Mesodermal cell (in vitro differentiated cells): ENCODE data around the gene PDXP.
"Not testable (repeated sequence)": the region's sequence is repeated elsewhere in the genome, so short reads cannot be mapped to it uniquely, and the experiment has no call there.

Experiments
- H3K27ac ChIP-seq: 2 replicates; pipeline ENCODE4 v1.7.0; 2013; ENCODE audit warnings: mild to moderate bottlenecking, low read depth, low read length, moderate library complexity; ENCODE audit not compliant: severe bottlenecking
- H3K36me3 ChIP-seq: 2 replicates; pipeline ENCODE4 v1.7.1; 2013; ENCODE audit warnings: mild to moderate bottlenecking, low read length, moderate library complexity; ENCODE audit not compliant: control insufficient read depth, insufficient read depth
- H3K4me1 ChIP-seq: one replicate; pipeline ENCODE4 v1.7.1; 2013; ENCODE audit warnings: mild to moderate bottlenecking, low read length; ENCODE audit not compliant: insufficient read depth, control insufficient read depth, poor library complexity, severe bottlenecking
- H3K4me3 ChIP-seq: 2 replicates; pipeline ENCODE4 v1.7.0; 2013; ENCODE audit warnings: low read length, control low read depth, mild to moderate bottlenecking; ENCODE audit not compliant: insufficient read depth, poor library complexity, severe bottlenecking; ENCODE audit errors: extremely low read depth
- H3K9me3 ChIP-seq: 2 replicates; pipeline ENCODE4 v1.7.1; 2013; ENCODE audit warnings: mild to moderate bottlenecking, low read length, moderate library complexity; ENCODE audit not compliant: control insufficient read depth
- WGBS, 2 experiments: methylation state at CpG; one replicate each; pipeline ENCODE4 v1.1.5; 2013; ENCODE audit warnings: missing lambda C conversion rate in 2 of 2; ENCODE audit not compliant: insufficient coverage in 2 of 2; 5-methylcytosine and 5-hydroxymethylcytosine counted together

PDXP gene

DNA sequence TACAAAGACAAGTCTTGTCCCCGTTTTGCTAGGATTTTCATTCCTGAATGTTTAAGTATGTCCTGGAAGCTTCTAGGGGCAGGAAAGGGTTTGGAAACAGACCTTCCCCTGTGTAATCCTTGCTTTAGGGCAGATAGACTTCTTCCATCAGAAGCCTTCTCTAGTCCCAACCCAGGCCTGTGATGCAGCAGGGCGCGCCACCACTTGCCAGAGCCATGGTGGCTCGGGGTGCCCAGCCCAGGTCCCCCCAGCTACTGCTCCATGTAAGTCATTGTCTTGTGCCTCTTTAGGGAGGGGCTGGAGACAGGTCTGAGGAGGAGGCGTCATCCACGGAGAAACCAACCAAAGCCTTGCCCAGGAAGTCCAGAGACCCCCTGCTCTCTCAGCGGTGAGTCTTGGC is 31.9 kb downstream of the PDXP start:
- 97 to 100% methylated on average over 4 of the region's 7 CpGs for WGBS, 2 experiments
- Histone ChIP-seq H3K27ac (no peak overlapping the region), H3K36me3 (peaks cover 47% of the 10 kb centered on the region), H3K9me3 (no peaks in the 10 kb centered on the region), H3K4me1 (no peaks in the 10 kb centered on the region), H3K4me3 (no peak overlapping the region)

- Histone ChIP-seq H3K27ac (no peak overlapping the region), H3K36me3 (peaks cover 47% of the 10 kb centered on the region), H3K4me1 (no peaks in the 10 kb centered on the region), H3K4me3 (no peak overlapping the region), H3K9me3 (no peaks in the 10 kb centered on the region)
- WGBS, 2 experiments, result 95% methylated on average over 15 to 16 of the region's 18 CpGs
These were observed 32.5 kb downstream of the PDXP start for GRCh38 chr22:37690901-37691504.

DNA sequence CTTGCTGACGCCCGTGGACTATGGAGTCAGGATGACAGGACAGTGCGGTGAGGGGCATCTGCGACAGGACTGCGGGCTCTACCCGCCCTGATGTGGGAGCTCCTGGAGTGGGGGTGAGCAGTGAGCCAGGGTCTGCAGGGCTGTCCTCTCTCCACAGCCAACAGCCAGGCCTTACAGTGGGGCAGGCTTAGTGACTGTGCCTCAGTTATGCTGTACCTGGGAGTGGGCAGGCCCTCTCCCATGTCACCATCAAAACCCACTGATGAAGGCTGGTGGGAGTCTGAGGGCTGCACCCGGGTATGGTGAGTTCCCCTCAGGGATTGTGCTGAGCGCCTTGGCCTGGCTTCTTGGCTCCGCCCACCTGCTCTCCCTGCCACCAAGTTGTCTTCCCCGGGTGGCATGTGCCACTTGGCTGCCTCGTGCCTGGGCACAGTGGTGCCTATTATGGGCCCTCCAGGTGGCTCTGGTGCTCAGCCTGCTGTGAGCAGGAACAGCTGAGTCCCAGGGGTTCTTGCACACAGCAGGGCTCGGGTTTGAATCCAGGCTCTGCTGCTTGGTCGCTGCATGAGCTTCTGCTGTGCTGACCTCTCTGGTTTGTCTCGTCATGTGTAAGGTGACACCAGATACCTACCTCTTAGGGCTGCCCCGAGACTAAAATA is 34.2 kb downstream of the PDXP start:
- H3K4me1 ChIP-seq, result no peaks in the 10 kb centered on the region
- no peak overlapping the region for H3K27ac ChIP-seq
- no peak overlapping the region for H3K4me3 ChIP-seq
- WGBS, 2 experiments, result 97 to 99% methylated on average over 14 of the region's 15 CpGs
- peaks cover 45% of the 10 kb centered on the region for H3K36me3 ChIP-seq
- no peaks in the 10 kb centered on the region for H3K9me3 ChIP-seq

DNA sequence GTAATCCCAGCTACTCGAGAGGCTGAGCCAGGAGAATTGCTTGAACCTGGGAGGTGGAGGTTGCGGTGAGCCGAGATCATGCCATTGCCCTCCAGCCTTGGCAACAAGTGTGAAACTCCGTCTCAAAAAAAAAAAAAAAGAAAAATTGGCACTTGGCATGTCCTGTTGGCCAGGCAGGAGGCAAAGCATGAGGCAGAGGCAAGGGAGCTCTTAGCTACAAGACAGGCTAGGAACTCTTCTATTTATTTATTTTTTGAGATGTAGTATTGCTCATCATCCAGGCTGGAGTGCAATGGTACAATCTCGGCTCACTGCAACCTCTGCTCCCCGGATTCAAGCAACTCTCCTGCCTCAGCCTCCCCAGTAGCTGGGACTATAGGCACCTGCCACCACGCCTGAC is 35.6 kb downstream of the PDXP start:
- peaks cover 35% of the 10 kb centered on the region for H3K36me3 ChIP-seq
- not testable (repeated sequence) for H3K4me1 ChIP-seq, H3K9me3 ChIP-seq, H3K4me3 ChIP-seq, H3K27ac ChIP-seq
- WGBS, 2 experiments, result 94 to 97% methylated on average over 4 to 5 of the region's 7 CpGs

DNA sequence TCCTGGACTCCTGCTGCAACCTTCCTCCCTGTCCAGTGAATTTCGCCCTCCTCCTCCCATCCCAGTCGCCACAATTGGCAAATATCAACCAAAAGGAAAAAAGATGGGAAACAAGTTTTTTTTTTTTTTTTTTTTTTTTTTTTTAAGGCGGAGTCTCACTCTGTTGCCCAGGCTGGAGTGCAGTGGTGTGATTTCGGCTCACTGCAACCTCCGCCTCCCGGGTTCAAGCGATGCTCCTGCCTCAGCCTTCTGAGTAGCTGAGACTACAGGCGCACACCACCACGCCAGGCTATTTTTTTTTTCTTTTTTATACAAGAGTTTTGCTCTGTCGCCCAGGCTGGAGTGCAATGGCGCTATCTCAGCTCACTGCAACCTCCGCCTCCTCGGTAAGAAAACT is 37.7 kb downstream of the PDXP start:
- Histone ChIP-seq H3K27ac (peak overlapping the region; percentile 66), H3K36me3 (peaks cover 34% of the 10 kb centered on the region)
- H3K4me3 ChIP-seq, H3K9me3 ChIP-seq, H3K4me1 ChIP-seq: not testable (repeated sequence)
- WGBS, 2 experiments, result 22 to 35% methylated on average over 8 to 11 of the region's 13 CpGs

DNA sequence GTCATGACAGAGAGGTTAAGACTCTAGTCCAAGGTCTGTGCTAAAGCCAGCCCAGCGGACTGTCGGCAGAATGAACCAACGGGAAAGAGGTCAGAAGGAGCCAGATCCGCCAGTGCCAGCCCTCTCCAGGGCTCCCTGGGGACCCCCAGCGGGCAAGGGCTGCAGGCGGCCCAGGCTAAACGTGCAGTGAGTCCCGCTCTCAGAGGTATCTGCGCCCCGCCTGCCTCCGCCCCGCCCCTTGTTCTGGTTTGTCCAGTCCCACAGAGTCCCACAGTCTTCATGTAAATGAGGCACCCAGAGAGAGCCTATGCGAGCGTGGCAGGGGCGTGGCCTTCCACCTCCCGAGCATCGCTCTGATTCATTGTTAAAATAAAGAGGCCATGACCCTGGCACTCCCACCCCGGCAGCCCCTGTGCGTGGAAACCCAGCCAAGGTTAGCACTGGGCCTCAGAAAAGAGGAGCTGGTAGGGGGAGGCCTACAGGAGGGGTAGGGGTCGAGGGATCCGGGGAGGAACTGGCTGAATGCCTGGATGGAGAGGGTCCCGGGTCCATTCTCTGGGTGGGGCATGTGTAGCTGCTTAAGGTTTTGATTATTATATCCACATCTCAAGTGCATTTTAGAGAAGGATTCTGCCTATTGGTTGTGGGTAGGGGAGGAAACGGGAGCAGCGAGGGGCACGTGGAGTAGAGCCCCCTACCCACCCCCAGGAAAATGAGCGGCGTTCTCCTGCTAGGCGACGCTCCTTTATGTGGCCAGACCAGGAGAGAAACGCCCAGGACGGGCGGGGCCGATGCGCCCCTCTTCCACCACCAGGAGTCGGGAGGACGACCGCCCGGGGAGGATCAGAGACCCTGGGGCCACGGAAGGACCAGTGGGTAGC is 38.4 kb downstream of the PDXP start, which contains the start of gene TRIOBP:
TRIOBP (plus strand) TSS at position 392 of the 881 bp plus-strand sequence. CDS start 4,318 bp downstream, outside the sequence.
- peak within 1 kb of the TSS; percentile 62 for H3K4me3 ChIP-seq
- peak within 1 kb of the TSS; percentile 84 for H3K27ac ChIP-seq
- H3K4me1 ChIP-seq, result no peaks in the 10 kb centered on the region
- H3K36me3 ChIP-seq, result peaks cover 37% of the 10 kb centered on the region
- 2 to 6% methylated on average over 22 to 27 of the region's 39 CpGs for WGBS, 2 experiments
- H3K9me3 ChIP-seq, result no peaks in the 10 kb centered on the region

DNA sequence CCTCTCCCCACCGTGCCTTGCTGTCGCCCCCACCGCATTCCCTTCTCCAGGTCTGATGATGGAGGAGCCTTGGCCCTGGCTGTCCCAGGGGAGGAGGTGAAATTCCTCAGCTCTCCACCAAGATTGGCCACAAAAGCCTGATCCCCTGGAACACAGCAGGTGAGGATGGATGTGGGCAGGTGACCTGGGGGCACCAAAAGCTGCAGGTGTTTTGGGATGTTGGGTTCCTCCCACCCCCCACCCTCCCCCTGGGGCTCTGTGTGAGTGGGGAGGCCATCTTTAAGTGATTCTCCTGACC is 39.0 kb downstream of the PDXP start:
- H3K4me3 ChIP-seq, result peak overlapping the region; percentile 62
- peak overlapping the region; percentile 84 for H3K27ac ChIP-seq
- 0% methylated on average over 2 of the region's 3 CpGs; no CpG with 5 or more reads in 1 of the 2 experiments for WGBS, 2 experiments
- no peaks in the 10 kb centered on the region for H3K9me3 ChIP-seq
- H3K36me3 ChIP-seq, result peaks cover 39% of the 10 kb centered on the region
- H3K4me1 ChIP-seq, result no peaks in the 10 kb centered on the region

DNA sequence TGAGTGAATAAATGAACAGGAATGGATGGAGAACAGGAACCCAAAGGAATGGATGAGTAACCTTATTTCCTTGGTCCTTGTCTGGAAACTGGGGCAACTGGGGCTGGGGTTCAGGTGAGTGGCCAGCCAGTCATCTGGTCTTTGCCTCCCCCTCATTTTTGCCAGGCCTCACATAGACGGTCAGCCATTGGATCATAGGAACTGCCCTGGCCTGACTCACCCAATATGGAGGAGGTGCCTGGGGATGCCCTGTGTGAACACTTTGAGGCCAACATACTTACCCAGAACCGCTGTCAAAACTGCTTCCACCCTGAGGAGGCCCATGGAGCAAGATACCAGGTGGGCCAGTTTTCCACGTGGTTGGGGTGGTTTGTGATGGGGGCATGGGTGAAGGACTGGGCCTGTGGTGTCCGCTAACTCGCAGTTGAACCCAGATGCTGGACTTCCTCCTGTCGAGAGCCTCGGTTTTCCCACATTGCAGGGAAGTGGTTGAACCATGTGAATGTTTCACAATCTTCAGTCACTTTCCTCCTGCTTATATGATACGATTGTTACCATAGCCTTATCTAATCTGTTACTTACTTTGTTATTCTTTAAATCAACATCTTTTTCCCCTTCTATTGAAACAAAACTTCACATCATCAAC is 42.7 kb downstream of the PDXP start:
- 88 to 97% methylated on average over 4 to 6 of the region's 8 CpGs for WGBS, 2 experiments
- Histone ChIP-seq H3K36me3 (peaks cover 56% of the 10 kb centered on the region), H3K9me3 (no peaks in the 10 kb centered on the region), H3K4me1 (no peaks in the 10 kb centered on the region), H3K27ac (no peak overlapping the region), H3K4me3 (no peak overlapping the region)

DNA sequence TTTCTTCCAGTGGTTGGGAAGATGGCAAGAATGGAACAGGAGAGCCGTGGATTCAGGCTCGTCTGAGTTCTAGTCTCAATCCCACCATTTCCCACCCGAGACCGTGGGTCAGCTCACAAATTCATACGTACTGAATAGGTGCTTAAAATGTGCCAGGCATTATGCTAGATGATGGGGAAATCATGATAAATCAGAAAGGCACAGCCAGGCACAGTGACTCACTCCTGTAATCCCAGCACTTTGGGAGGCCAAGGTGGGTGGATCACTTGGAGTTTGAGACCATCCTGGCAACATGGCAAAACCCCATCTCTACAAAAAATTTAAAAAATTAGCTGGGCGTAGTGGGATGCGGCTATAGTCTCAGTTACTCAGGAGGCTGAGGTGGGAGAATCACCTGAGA is 45.4 kb downstream of the PDXP start:
- WGBS, 2 experiments, result 100% methylated on average over 1 of the region's 7 CpGs
- H3K4me1 ChIP-seq, result no peaks in the 10 kb centered on the region
- H3K9me3 ChIP-seq, result no peaks in the 10 kb centered on the region
- peaks cover 64% of the 10 kb centered on the region for H3K36me3 ChIP-seq
- no peak overlapping the region for H3K27ac ChIP-seq
- H3K4me3 ChIP-seq, result no peak overlapping the region

GRCh38 chr22:37704645-37705044 is 46.1 kb downstream of the PDXP start:
- no peak overlapping the region for H3K4me3 ChIP-seq
- 92 to 100% methylated on average over 2 of the region's 3 CpGs for WGBS, 2 experiments
- H3K36me3 ChIP-seq, result peaks cover 59% of the 10 kb centered on the region
- no peaks in the 10 kb centered on the region for H3K4me1 ChIP-seq
- H3K27ac ChIP-seq, result no peak overlapping the region
- no peaks in the 10 kb centered on the region for H3K9me3 ChIP-seq
